Colonic mucosa (tissue), 4 donors: ENCODE data around the gene MCC. TPM values are rescaled to one million over a fixed set of nuclear protein-coding genes. Genes with fewer than 3 reads are reported as not detected.

Experiments used
- DNase-seq: peaks from one replicate; pipeline ENCODE4 v3.0.0-alpha.2; 2020
- H3K27ac ChIP-seq: fragments of 200-600 bp; one replicate; pipeline ENCODE4 v1.8.0; 2021
- H3K27me3 ChIP-seq: fragments of 200-600 bp; one replicate; pipeline ENCODE4 v1.8.0; 2021
- H3K36me3 ChIP-seq: fragments of 200-600 bp; one replicate; pipeline ENCODE4 v1.8.0; 2021
- H3K4me1 ChIP-seq: fragments of 200-600 bp; one replicate; pipeline ENCODE4 v1.8.0; 2021; ENCODE audit warnings: mild to moderate bottlenecking
- H3K4me3 ChIP-seq: fragments of 200-600 bp; one replicate; pipeline ENCODE4 v1.8.0; 2021
- H3K9ac ChIP-seq, 2 donors: one replicate each; pipeline ENCODE4 v1.7.0; 2013; ENCODE audit warnings: control low read depth in 2 of 2, low read depth in 2 of 2, low read length in 2 of 2
- H3K9me3 ChIP-seq: fragments of 200-600 bp; one replicate; pipeline ENCODE4 v1.8.0; 2021
- CTCF ChIP-seq: fragments of 200-600 bp; IDR thresholded peaks from one replicate; pipeline ENCODE4 v1.8.0; 2022; ENCODE audit warnings: antibody characterized with exemption, mild to moderate bottlenecking
- intact Hi-C: fragments of 100-400 bp; cut with DNase I; formaldehyde crosslinking; loops from one replicate; pipeline ENCODE4 v1.14.1; 2022
- total RNA-seq, 2 donors: library from RNA; stranded (reverse); fragmentation: NEBNext Ultra II Directional in 1 of 2; extraction: Animal tissue kit (Norgen Biotek cat#: 25700) in 1 of 2; gene quantifications; one replicate each; pipeline ENCODE4 v1.2.1, GENCODE V29; 2021
- donor health status: healthy.
- donor health status: DM: no; HTN: no; CAD: no.
- donor health status: DM: no; HTN: no; CAD: no.

MCC gene
- total RNA-seq, 2 donors from 2014 or later, result 1.9 to 3.1 TPM

GRCh38 chr5:113243349-113243664 is 244.9 kb downstream of the MCC start:
- no peak for DNase-seq
- TF ChIP-seq CTCF, result no peak
- Histone ChIP-seq H3K4me1 (no peaks in the 10 kb centered on the region), H3K4me3 (no peak overlapping the region), H3K9me3 (no peaks in the 10 kb centered on the region), H3K27ac (no peak overlapping the region), H3K36me3 (no peaks in the 10 kb centered on the region), H3K9ac (no peak overlapping the region), H3K27me3 (no peaks in the 10 kb centered on the region)
- intact Hi-C loops, result no loop called here

- no peak for TF ChIP-seq CTCF
- H3K36me3 ChIP-seq, result no peaks in the 10 kb centered on the region
- H3K9ac ChIP-seq, result no peak overlapping the region
- intact Hi-C loops, result no loop called here
- no peak for DNase-seq
- no peak overlapping the region for H3K27ac ChIP-seq
- H3K9me3 ChIP-seq, result no peaks in the 10 kb centered on the region
- H3K4me3 ChIP-seq, result no peak overlapping the region
- no peaks in the 10 kb centered on the region for H3K27me3 ChIP-seq
- no peaks in the 10 kb centered on the region for H3K4me1 ChIP-seq
Measured at GRCh38 chr5:113242481-113243348, 245.5 kb downstream of the MCC start.

GRCh38 chr5:113240951-113241726 is 247.1 kb downstream of the MCC start:
- Histone ChIP-seq H3K27ac (no peak overlapping the region), H3K9me3 (no peaks in the 10 kb centered on the region), H3K9ac (no peak overlapping the region), H3K4me3 (no peak overlapping the region), H3K4me1 (no peaks in the 10 kb centered on the region), H3K36me3 (no peaks in the 10 kb centered on the region), H3K27me3 (no peaks in the 10 kb centered on the region)
- intact Hi-C loops, result no loop called here
- DNase-seq, result no peak
- no peak for TF ChIP-seq CTCF

- DNase-seq, result no peak
- Histone ChIP-seq H3K27me3 (no peaks in the 10 kb centered on the region), H3K27ac (no peak overlapping the region), H3K4me1 (no peaks in the 10 kb centered on the region), H3K9ac (no peak overlapping the region), H3K36me3 (no peaks in the 10 kb centered on the region), H3K9me3 (no peaks in the 10 kb centered on the region), H3K4me3 (no peak overlapping the region)
- intact Hi-C loops, result no loop called here
- no peak for TF ChIP-seq CTCF
Measured at GRCh38 chr5:113240032-113240431, 248.2 kb downstream of the MCC start.

GRCh38 chr5:113237893-113238292 is 250.4 kb downstream of the MCC start:
- Histone ChIP-seq H3K36me3 (no peaks in the 10 kb centered on the region), H3K9me3 (no peaks in the 10 kb centered on the region), H3K4me1 (no peaks in the 10 kb centered on the region), H3K9ac (no peak overlapping the region), H3K4me3 (no peak overlapping the region), H3K27me3 (no peaks in the 10 kb centered on the region), H3K27ac (no peak overlapping the region)
- DNase-seq, result no peak
- TF ChIP-seq CTCF, result no peak
- intact Hi-C loops, result no loop called here
